Testis (tissue), 2 donors: ENCODE data around the gene CPZ.

Source experiments
- CTCF ChIP-seq, 3 experiments: fragments of 450-650 bp in 2 of 3; fragments of 200-600 bp in 1 of 3; sonication (generic) in 1 of 3; IDR thresholded peaks; one replicate each; pipeline ENCODE4 v1.5.1; 2016 to 2019; ENCODE audit warnings: antibody characterized with exemption in 3 of 3, mild to moderate bottlenecking in 2 of 3, moderate library complexity in 1 of 3
- POLR2A ChIP-seq: fragments of 450-650 bp; IDR thresholded peaks from one replicate; pipeline ENCODE4 v1.6.1; 2017; ENCODE audit warnings: antibody characterized with exemption, mild to moderate bottlenecking, moderate library complexity

GRCh38 chr4:8608714-8609391 is 16.3 kb downstream of the CPZ start:
- no peak for TF ChIP-seq CTCF (IDR thresholded peaks at IDR 0.05)
- no peak for TF ChIP-seq POLR2A
